Measurements from ENCODE around the gene DCDC2.

The DCDC2 gene

DNA sequence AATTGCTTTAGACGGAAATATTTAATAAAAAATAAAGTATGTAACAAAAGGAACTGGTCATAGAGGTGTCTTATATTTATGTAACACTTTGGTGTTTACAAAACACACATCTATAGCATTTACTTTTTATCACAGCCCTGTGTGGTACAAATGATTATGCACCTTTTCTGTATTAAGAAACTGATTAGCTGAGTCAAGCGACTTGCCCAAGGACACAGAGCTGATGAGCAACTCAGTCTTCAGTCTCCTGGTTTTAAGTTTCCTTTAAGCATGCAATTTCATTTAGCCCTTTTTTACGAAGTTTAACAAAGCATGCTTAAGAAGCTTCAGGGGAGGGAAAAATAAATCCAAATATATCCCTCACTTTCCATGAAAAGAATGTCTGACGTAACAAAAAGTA is 2.5 kb downstream of the DCDC2 start:
- H3K36me3 Mint-ChIP-seq (ENCODE audit: low read depth), result no peaks in the 10 kb centered on the region
- DNase-seq (no peak), ATAC-seq (no peak)
- no peaks in the 10 kb centered on the region for H3K9me3 Mint-ChIP-seq
- no peak overlapping the region for H3K27ac Mint-ChIP-seq
- H3K4me1 Mint-ChIP-seq, result peaks cover 16% of the 10 kb centered on the region
- H3K27me3 Mint-ChIP-seq, result peaks cover 23% of the 10 kb centered on the region
- H3K4me3 Mint-ChIP-seq, result no peak overlapping the region

DNA sequence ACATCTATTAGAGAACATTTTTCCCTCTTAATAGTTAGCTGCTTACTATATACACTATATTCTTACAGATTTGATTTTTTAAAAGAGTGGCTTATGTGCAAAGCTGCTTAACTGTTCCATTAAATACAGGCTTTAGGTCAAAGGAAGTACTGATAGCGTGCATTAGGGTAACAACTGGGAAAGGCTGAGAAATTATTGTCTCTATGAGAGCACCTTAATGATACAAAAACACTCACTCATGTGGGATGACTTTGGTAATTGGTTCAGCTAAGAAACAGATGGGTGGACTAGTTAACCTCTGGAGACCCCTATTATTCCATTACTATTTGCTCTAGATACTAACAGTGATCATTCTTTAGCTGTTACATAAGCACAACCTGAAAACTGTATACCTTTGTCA is 4.0 kb downstream of the DCDC2 start:
- DNase-seq (no peak), ATAC-seq (no peak)
- no peaks in the 10 kb centered on the region for H3K36me3 Mint-ChIP-seq (ENCODE audit: low read depth)
- H3K27me3 Mint-ChIP-seq, result peaks cover 28% of the 10 kb centered on the region
- H3K9me3 Mint-ChIP-seq, result no peaks in the 10 kb centered on the region
- H3K4me3 Mint-ChIP-seq, result no peak overlapping the region
- H3K4me1 Mint-ChIP-seq, result peaks cover 8% of the 10 kb centered on the region
- no peak overlapping the region for H3K27ac Mint-ChIP-seq

DNA sequence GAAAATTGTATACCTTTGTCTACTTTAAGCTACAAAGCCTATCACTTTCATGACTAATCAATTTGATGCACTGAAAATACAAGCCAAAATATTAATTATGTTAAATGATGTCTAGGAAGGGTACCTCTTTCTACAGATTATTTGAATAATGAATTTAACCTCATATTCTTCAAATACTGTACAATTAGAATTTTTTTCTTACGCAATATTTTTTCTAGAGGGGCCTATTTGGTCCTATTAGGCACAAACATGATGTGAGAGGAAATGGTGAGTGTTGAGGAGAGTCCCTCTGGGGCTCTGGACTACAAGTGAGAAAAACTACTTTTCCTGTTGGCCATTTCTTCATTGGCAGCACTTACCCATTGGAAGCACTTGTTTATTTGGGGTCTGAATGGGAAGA is 5.4 kb downstream of the DCDC2 start:
- Mint-ChIP-seq H3K4me3 (no peak overlapping the region), H3K27ac (no peak overlapping the region), H3K36me3 (ENCODE audit: low read depth) (no peaks in the 10 kb centered on the region), H3K4me1 (peaks cover under 1% of the 10 kb centered on the region), H3K9me3 (no peaks in the 10 kb centered on the region), H3K27me3 (peaks cover 28% of the 10 kb centered on the region)
- DNase-seq (no peak), ATAC-seq (no peak)

DNA sequence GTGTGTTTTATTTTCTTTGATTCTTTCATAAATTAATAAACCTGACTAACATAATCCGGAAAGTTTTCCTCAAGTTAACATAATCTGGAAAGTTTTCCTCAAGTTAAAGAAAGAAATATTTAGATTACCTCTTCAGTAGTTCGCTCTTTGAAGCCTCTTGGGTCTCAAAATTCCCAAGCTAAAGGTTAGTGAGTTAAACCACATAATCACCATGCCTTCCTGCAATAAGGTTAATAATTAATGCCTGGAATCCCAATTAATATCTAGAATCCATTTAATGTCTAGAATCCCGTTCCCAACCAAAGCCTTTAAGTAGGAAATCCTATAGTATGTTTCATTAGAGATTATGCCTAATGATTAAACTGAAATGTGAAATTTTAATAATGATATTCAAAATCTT is 12.9 kb downstream of the DCDC2 start:
- H3K9me3 Mint-ChIP-seq, result no peaks in the 10 kb centered on the region
- peaks cover 30% of the 10 kb centered on the region for H3K27me3 Mint-ChIP-seq
- H3K27ac Mint-ChIP-seq, result no peak overlapping the region
- DNase-seq (no peak), ATAC-seq (no peak)
- no peak overlapping the region for H3K4me3 Mint-ChIP-seq
- no peaks in the 10 kb centered on the region for H3K36me3 Mint-ChIP-seq (ENCODE audit: low read depth)
- H3K4me1 Mint-ChIP-seq, result no peaks in the 10 kb centered on the region

DNA sequence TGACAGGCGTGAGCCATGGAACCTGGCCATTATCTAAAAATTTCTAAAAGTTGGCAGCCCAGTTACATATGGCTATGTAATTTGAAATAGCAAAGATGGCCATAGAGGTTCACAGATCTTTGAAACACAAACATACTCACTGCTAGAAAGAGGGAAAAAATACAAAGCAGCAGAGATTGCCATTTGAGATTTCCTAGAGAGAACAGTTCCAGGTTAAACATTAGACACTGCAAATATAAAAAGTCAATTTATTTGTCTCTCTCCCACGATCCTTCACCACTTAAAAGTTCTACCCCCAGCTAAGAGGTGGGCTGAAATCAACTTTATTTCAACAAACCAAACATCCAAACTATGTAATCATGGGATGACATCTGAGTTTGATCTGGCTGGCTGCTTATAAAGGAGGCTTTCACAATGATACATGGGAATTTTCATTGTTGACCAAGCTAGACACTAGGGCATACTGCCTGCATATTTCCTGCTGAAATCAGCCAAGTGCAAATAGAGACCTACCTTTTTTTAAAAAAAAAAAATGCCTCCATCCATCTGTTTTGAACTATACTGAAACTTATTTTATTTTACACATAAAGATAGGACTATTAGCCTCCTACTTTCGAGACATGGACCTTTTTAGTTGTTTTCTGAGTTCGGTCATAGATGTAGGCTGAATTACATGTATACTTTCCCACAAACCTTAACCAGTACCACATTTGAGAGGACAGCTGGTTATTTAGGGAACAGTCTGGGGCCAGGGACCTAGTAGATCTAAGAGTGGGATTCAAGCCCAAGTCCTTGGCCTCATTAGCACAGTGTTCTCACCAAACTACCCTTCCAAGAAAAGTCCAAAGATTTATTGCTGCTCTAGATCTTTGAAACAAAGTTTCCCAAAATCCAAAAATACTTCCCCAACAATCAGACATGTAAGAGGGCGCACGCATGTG is 16.6 kb downstream of the DCDC2 start:
- no peak overlapping the region for H3K4me3 Mint-ChIP-seq
- ATAC-seq, result no peak
- H3K27me3 Mint-ChIP-seq, result peaks cover 19% of the 10 kb centered on the region
- H3K27ac Mint-ChIP-seq, result no peak overlapping the region
- DNase-seq, result no peak
- H3K36me3 Mint-ChIP-seq (ENCODE audit: low read depth), result peaks cover 8% of the 10 kb centered on the region
- peaks cover 15% of the 10 kb centered on the region for H3K9me3 Mint-ChIP-seq
- H3K4me1 Mint-ChIP-seq, result no peaks in the 10 kb centered on the region

DNA sequence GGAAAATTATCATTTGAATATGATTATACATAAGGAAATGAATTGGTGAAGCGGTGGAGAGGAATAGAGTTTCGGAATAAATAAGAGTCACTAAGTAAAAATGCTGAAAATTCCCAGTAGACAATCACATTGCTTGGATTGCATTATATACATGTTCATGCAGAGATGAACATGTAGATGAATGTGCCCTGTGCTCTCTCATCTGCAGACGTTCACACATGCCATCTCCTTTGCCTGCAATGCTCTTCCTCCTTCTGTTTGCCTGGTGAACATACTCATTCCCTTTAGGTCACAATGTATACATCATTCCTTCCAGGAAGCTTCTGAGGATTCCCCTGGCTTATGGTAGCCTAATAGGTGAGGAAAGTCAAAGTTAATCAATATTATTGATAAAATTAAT is 17.9 kb downstream of the DCDC2 start:
- no peak overlapping the region for H3K27ac Mint-ChIP-seq
- ATAC-seq, result no peak
- no peak overlapping the region for H3K4me3 Mint-ChIP-seq

DNA sequence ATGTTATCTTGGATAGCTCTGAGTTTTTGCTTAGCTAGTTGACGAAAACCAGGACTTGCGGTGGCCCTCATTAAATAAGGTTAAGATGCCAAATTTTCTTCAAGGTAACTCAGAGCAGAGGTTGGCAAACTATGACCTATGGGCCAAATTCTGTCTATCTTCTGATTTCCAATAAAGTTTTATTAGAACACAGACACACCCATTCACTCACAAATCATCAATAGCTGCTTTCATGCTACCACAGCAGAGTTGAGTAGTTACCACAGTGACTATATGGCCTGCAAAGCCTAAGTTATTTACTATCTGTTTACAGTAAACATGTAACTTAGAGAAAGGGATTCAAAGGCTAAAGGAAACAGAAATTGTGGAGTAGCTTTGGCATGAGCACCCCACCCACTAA is 23.6 kb downstream of the DCDC2 start:
- peaks cover 15% of the 10 kb centered on the region for H3K9me3 Mint-ChIP-seq
- H3K4me1 Mint-ChIP-seq, result no peaks in the 10 kb centered on the region
- peaks cover 3% of the 10 kb centered on the region for H3K27me3 Mint-ChIP-seq
- no peak for ATAC-seq
- H3K36me3 Mint-ChIP-seq (ENCODE audit: low read depth), result peaks cover 8% of the 10 kb centered on the region
- no peak for DNase-seq
- no peak overlapping the region for H3K4me3 Mint-ChIP-seq
- H3K27ac Mint-ChIP-seq, result no peak overlapping the region

More for the DNA sequence above, 17.9 kb downstream of the DCDC2 start:
- DNase-seq, result no peak
- H3K4me1 Mint-ChIP-seq, result no peaks in the 10 kb centered on the region
- peaks cover 8% of the 10 kb centered on the region for H3K36me3 Mint-ChIP-seq (ENCODE audit: low read depth)
- peaks cover 13% of the 10 kb centered on the region for H3K27me3 Mint-ChIP-seq
- peaks cover 15% of the 10 kb centered on the region for H3K9me3 Mint-ChIP-seq

DNA sequence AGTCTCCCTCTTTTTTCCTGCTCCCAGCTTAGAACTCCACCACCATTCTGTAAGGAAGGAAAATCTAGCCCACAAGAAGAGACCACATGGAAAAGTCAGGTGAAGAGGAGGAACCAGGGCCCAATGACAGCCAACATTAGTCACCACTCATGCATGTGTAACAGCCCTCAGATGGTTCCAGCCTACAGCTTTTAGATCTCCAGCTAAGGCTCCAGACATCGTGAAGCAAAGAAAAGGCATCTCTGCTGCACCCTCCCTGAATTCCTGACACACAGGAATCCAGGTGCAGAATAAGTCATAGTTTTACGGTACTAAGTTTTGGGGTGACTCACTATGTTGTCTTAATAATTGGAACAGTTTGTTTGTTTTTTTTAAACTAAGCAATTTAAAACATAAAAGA is 25.5 kb downstream of the DCDC2 start:
- DNase-seq, result no peak
- no peaks in the 10 kb centered on the region for H3K4me1 Mint-ChIP-seq
- no peak overlapping the region for H3K27ac Mint-ChIP-seq
- no peak for ATAC-seq
- peaks cover 9% of the 10 kb centered on the region for H3K27me3 Mint-ChIP-seq
- peaks cover 3% of the 10 kb centered on the region for H3K9me3 Mint-ChIP-seq
- no peaks in the 10 kb centered on the region for H3K36me3 Mint-ChIP-seq (ENCODE audit: low read depth)
- no peak overlapping the region for H3K4me3 Mint-ChIP-seq

DNA sequence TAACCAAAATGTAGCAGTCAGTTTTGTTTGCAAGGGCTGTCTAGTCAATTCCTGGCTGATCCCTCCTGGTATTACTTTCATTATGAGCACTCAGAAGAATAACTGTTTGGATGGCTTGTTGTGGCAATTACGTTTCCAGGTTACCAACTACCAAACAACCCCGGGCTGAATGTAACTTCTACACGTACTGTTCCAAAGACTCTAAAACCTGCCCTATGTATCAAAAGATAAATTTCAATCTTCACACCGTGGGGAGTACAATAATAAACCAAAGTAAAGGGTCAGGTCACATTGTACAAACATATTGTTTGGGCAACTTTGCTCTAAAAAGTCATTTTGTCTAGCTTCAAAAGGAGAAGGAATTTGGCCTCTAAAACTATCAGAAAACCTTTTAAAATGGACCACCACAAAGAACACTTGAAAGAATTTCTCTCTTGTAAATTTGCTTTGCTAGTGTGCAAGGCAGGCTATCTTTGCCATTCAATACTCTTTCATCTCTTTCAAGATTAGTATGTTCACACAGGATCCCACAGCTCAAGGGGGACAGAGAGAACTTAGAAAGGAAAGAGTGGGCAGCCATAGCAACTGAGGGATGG is 27.6 kb downstream of the DCDC2 start:
- Mint-ChIP-seq H3K36me3 (ENCODE audit: low read depth) (no peaks in the 10 kb centered on the region), H3K4me3 (no peak overlapping the region), H3K9me3 (no peaks in the 10 kb centered on the region), H3K27ac (no peak overlapping the region), H3K27me3 (peaks cover 10% of the 10 kb centered on the region), H3K4me1 (no peaks in the 10 kb centered on the region)
- ATAC-seq (no peak), DNase-seq (no peak)

DNA sequence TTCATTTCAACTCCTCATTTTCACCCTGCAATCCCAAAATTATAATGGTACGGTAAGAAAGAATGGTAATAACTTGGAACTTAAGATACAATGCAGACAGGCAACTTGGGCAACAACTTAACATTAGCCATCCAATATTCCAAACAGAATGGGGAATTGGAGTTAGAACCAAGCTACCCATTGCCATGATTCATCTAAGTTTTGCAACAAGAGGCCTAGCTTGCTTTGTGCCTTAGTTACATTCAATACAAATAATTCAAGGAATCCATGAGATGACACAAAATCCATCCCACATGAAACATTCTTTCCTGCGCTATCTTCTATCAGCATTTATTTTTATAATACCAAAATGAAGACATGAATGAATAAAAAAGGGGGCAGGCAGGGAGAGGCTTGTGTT is 28.4 kb downstream of the DCDC2 start:
- H3K4me1 Mint-ChIP-seq, result no peaks in the 10 kb centered on the region
- H3K4me3 Mint-ChIP-seq, result no peak overlapping the region
- H3K27ac Mint-ChIP-seq, result no peak overlapping the region
- ATAC-seq, result no peak
- DNase-seq, result no peak
- H3K36me3 Mint-ChIP-seq (ENCODE audit: low read depth), result no peaks in the 10 kb centered on the region
- H3K27me3 Mint-ChIP-seq, result peaks cover 13% of the 10 kb centered on the region
- H3K9me3 Mint-ChIP-seq, result no peaks in the 10 kb centered on the region

DNA sequence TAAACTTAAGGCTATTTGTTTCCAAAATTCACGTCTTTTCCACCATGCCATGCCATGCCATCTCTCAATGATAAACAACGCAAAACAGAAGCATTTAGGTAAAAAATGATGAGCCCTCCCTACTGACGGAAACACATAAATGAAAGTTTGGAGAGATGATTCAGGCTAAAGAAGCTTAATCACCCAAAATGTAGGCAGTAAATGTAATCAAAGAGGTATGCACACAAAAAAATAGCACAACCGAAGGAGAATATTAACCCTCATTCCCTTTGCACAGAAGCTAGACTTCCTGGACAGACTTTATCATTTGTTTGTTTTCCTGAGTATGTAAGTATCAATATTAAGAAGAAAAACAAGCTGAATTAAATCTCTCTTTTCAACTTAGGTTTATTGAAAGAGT is 28.8 kb downstream of the DCDC2 start:
- Mint-ChIP-seq H3K27ac (no peak overlapping the region), H3K4me3 (no peak overlapping the region), H3K27me3 (peaks cover 13% of the 10 kb centered on the region), H3K9me3 (no peaks in the 10 kb centered on the region), H3K4me1 (no peaks in the 10 kb centered on the region), H3K36me3 (ENCODE audit: low read depth) (no peaks in the 10 kb centered on the region)
- no peak for DNase-seq
- no peak for ATAC-seq

DNA sequence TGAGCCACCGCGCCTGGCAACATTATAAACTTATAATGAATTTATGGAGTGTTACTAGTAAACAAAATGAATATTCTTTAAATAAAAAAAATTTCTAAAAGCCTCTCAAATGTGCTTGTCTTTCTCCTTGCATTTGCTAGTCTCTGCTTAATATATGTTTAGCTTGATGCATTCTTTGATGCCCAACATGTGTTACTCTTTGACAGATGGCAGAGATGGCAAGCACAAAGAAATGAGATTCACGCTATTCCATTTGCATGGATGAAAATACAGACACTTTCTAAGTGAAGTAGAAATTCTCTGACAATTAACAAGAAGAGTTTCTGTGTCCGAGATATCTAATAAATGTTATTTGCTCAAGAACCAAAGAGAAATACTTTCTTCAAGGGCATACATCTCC is 30.1 kb downstream of the DCDC2 start:
- no peak for DNase-seq
- no peak overlapping the region for H3K4me3 Mint-ChIP-seq
- no peak for ATAC-seq
- H3K9me3 Mint-ChIP-seq, result no peaks in the 10 kb centered on the region
- H3K27me3 Mint-ChIP-seq, result peaks cover 13% of the 10 kb centered on the region
- H3K27ac Mint-ChIP-seq, result no peak overlapping the region
- H3K4me1 Mint-ChIP-seq, result no peaks in the 10 kb centered on the region
- H3K36me3 Mint-ChIP-seq (ENCODE audit: low read depth), result no peaks in the 10 kb centered on the region

DNA sequence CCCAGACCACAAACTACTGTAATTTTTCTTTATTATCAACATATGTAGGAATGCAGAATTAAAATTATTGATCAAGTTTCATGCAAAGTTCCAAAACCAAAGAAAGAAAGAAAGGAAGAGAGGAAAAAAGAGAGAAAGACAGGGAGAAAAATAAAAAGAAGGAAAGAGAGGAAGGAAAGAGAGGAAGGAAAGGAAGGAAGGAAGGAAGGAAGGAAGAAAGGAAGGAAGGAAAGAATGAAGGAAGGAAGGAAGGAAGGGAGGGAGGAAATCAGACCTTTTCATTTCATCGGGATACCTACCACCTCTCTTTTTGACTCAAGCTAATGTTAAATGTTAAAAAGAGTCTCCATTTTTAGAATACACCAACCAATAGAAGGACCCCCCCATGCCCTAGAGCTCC is 31.9 kb downstream of the DCDC2 start:
- Mint-ChIP-seq H3K4me1 (no peaks in the 10 kb centered on the region), H3K9me3 (no peaks in the 10 kb centered on the region), H3K36me3 (ENCODE audit: low read depth) (no peaks in the 10 kb centered on the region), H3K27ac (no peak overlapping the region), H3K4me3 (no peak overlapping the region), H3K27me3 (peaks cover 20% of the 10 kb centered on the region)
- DNase-seq, result no peak
- no peak for ATAC-seq

DNA sequence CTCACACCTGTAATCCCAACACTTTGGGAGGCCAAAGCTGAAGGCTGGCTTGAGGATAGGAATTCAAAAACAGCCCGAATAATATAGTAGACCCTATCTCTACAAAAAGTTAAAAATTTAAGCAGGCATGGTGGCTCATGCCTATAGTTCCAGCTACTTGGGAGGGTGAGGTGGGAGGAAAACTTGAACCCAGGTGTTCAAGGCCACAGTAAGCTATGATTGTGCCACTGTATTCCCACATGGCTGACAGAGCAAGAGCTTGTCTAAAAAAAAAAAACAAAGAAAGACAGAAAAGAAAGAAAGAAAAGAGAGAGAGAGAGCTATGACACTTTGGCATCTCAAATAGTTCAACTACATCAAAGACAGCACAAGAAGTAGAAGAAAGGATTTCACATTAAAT is 33.2 kb downstream of the DCDC2 start:
- H3K27ac Mint-ChIP-seq, result no peak overlapping the region
- H3K9me3 Mint-ChIP-seq, result no peaks in the 10 kb centered on the region
- H3K36me3 Mint-ChIP-seq (ENCODE audit: low read depth), result no peaks in the 10 kb centered on the region
- DNase-seq, result no peak
- H3K4me3 Mint-ChIP-seq, result no peak overlapping the region
- no peaks in the 10 kb centered on the region for H3K4me1 Mint-ChIP-seq
- peaks cover 25% of the 10 kb centered on the region for H3K27me3 Mint-ChIP-seq
- ATAC-seq, result no peak

DNA sequence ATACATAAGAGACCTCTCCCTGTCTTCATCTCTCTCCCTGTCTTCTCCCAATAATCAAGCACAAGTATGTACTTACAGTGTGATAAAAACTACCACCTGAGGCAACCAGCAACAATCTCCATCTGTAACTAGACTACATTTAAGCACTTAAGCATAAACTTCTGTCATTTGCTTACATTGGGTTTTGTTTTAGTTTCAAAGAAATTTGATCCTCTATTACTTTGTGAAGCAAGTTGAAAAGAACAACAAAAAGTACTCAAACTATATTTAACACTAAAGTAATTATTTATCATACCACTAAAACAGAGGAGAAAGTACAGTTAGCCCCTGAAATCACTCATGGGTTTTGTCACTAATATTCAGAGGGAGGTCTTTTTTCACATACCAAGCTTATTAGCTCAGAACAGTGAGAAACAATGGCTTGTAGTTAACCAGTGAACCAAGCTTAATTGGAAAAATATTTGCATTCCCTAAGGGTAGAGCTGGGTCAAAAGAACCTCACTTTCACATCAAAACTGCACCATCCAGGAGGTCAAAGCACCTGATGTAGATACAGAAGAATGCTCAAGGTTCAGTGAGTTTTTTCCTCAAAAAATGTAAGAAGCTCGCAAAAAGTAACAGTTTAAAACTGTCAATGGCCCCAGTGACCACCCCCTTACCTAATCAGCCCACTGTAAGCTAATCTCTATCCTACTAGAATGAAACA is 34.1 kb downstream of the DCDC2 start:
- ATAC-seq (no peak), DNase-seq (no peak)
- Mint-ChIP-seq H3K27ac (no peak overlapping the region), H3K27me3 (peaks cover 27% of the 10 kb centered on the region), H3K4me1 (no peaks in the 10 kb centered on the region), H3K4me3 (no peak overlapping the region), H3K36me3 (ENCODE audit: low read depth) (no peaks in the 10 kb centered on the region), H3K9me3 (no peaks in the 10 kb centered on the region)
